ENCODE data around the gene RAB3C. TPM values are rescaled to one million over a fixed set of nuclear protein-coding genes. Genes with fewer than 3 reads are reported as not detected.
"Not testable (repeated sequence)": the region's sequence is repeated elsewhere in the genome, so short reads cannot be mapped to it uniquely, and the experiment has no call there.

Gene RAB3C
- total RNA-seq, 1 donor from 2014 or later, result 2.5 TPM

DNA sequence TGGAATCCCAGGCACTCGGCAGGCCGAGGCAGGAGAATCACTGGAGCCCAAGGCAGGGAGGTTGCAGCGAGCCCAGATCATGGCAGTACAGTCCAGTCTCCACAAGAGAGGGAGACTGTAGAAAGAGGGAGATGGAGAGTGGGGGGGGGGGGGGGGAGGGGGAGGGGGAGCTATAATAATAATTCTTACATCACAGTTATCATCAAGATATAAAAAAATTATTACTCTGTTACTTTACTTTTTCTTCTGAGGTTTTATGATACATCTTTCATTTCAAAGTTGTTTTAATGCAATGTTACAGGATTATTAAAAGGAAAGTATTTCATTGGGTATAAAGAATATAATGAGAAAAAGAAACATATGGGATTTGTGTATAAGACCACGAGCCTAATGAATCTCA is 17.8 kb upstream of the RAB3C start:
- DNase-seq (ENCODE audit: extremely low spot score in 2 of 2), result no peak
- H3K9me3 ChIP-seq, result no peaks in the 10 kb centered on the region
- no peaks in the 10 kb centered on the region for H3K4me1 ChIP-seq
- no peaks in the 10 kb centered on the region for H3K36me3 ChIP-seq
- no peak for TF ChIP-seq POLR2A (IDR thresholded peaks at IDR 0.05)
- TF ChIP-seq, protein P1, sequence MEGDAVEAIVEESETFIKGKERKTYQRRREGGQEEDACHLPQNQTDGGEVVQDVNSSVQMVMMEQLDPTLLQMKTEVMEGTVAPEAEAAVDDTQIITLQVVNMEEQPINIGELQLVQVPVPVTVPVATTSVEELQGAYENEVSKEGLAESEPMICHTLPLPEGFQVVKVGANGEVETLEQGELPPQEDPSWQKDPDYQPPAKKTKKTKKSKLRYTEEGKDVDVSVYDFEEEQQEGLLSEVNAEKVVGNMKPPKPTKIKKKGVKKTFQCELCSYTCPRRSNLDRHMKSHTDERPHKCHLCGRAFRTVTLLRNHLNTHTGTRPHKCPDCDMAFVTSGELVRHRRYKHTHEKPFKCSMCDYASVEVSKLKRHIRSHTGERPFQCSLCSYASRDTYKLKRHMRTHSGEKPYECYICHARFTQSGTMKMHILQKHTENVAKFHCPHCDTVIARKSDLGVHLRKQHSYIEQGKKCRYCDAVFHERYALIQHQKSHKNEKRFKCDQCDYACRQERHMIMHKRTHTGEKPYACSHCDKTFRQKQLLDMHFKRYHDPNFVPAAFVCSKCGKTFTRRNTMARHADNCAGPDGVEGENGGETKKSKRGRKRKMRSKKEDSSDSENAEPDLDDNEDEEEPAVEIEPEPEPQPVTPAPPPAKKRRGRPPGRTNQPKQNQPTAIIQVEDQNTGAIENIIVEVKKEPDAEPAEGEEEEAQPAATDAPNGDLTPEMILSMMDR (IDR thresholded peaks at IDR 0.05), result no peak
- no peak for TF ChIP-seq POLR2AphosphoS5 (IDR thresholded peaks at IDR 0.05; ENCODE audit: insufficient read depth in 1 of 2, low read depth in 1 of 2)
- no peak overlapping the region for H3K4me3 ChIP-seq
- H3K27me3 ChIP-seq, result no peaks in the 10 kb centered on the region
- no peak overlapping the region for H3K27ac ChIP-seq
- intact Hi-C loops (cut with DNase I), result no loop called here

DNA sequence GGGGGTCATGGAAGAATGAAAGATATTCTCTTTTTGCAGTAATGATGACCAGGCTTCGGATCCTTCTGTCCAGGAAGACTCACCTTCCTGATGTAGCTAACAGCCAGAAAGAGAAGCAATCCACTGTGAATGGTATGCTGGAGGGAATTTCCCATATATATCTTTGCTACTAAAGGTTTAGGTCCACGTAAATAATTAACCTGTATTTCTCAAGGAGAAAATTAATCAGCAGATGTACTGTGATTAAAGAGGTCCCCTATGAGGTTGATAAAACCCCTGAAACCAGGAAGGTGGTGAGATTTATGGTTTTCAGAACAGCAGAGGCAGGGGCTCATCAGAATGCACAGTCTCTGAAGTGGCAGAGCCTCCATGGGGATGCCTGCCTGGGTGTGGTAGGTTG is 11.4 kb upstream of the RAB3C start:
- no peak for TF ChIP-seq POLR2A (IDR thresholded peaks at IDR 0.05)
- TF ChIP-seq, protein P1 (IDR thresholded peaks at IDR 0.05), result no peak
- intact Hi-C loops (cut with DNase I), result no loop called here
- no peak for DNase-seq (ENCODE audit: extremely low spot score in 2 of 2)

DNA sequence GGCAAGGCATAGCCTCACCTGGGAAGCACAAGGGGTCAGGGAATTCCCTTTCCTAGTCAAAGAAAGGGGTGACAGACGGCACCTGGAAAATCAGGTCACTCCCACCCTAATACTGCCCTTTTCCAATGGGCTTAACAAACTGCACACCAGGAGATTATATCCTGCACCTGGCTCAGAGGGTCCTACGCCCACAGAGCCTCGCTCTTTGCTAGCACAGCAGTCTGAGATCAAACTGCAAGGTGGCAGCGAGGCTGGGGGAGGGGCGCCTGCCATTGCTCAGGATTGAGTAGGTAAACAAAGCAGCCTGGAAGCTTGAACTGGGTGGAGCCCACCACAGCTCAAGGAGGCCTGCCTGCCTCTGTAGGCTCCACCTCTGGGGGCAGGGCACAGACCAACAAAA is 9.9 kb upstream of the RAB3C start:
- H3K27ac ChIP-seq; DNase-seq (ENCODE audit: extremely low spot score in 2 of 2); H3K4me1 ChIP-seq; H3K4me3 ChIP-seq; H3K36me3 ChIP-seq; intact Hi-C loops (cut with DNase I); H3K27me3 ChIP-seq; H3K9me3 ChIP-seq: not testable (repeated sequence)

More for the DNA sequence above, 11.4 kb upstream of the RAB3C start:
- H3K4me1 ChIP-seq, result no peaks in the 10 kb centered on the region
- H3K27me3 ChIP-seq, result no peaks in the 10 kb centered on the region
- H3K27ac ChIP-seq, result no peak overlapping the region
- H3K4me3 ChIP-seq, result no peak overlapping the region
- H3K36me3 ChIP-seq, result no peaks in the 10 kb centered on the region
- H3K9me3 ChIP-seq, result no peaks in the 10 kb centered on the region

DNA sequence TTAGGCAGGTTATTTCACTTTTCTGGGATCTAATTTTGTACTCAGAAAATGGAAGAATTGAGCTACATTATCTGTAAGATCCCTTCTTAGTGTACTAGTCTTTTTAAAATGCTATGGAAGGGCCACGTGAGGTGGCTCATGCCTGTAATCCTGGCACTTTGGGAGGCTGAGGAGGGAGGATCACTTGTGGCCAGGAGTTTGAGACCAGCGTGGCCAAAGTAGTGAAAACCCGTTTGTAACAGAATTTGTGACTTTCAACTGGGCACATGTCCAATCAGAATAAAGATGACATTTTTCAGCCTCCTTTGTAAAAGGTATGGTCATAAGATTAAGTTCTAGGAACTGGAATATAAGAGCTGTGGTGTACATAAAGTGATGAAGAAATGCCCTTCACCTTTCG is 3.1 kb upstream of the RAB3C start:
- TF ChIP-seq POLR2A (IDR thresholded peaks at IDR 0.05) (no peak), POLR2AphosphoS5 (IDR thresholded peaks at IDR 0.05; ENCODE audit: insufficient read depth in 1 of 2, low read depth in 1 of 2) (no peak)
- TF ChIP-seq, protein P1 (IDR thresholded peaks at IDR 0.05), result no peak
- H3K27me3 ChIP-seq, result no peaks in the 10 kb centered on the region
- H3K4me3 ChIP-seq, result no peak overlapping the region
- no peak for DNase-seq (ENCODE audit: extremely low spot score in 2 of 2)
- no peaks in the 10 kb centered on the region for H3K9me3 ChIP-seq
- H3K27ac ChIP-seq, result no peak overlapping the region
- peaks cover 18% of the 10 kb centered on the region for H3K4me1 ChIP-seq
- no peaks in the 10 kb centered on the region for H3K36me3 ChIP-seq
- intact Hi-C loops (cut with DNase I), result loop anchor here (10.0 kb wide), 1 partner anchor 1575 kb away; no protein-coding TSS in a partner anchor

DNA sequence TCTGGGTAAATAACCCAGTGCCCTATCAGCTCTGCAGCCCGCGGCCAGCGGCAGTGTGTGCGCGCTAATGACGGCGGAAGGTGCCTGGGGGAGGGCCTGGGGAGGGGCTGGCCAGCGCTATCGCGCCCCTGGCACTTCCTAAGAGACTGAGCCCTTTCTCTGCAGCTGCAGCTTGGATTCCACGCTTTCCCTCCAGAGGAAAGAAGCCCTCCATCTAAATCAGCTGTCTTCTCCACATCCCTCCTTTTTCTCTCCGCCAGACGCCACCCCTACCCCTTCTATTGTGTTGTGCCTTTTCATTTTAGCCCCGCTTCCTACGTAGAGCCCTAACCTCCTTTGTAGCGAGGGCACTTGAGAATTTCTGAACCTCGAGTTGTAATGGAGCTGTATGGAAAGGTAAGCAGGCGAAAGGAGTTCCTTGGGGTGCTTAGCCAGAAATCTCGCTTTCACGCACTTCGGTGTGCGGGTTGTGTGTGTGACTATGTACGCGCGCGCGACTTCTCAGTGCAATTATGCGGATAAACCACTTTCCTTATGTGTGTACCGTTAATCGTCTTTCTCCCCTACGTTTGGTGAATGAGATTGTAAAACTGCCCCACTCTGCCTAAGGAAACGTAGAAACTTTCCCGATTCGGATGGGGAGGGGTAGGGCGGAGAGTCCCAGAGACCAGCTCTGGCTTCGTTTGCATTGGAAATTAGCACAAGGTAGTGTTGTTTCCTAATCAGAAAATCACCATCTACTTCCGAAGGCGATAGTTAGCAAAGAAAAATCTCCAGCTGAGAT is 664 bp upstream of the RAB3C start:
- H3K27ac ChIP-seq, result no peak overlapping the region
- peaks cover 18% of the 10 kb centered on the region for H3K4me1 ChIP-seq
- H3K4me3 ChIP-seq, result peak overlapping the region; percentile 24 to 40
- H3K27me3 ChIP-seq, result no peaks in the 10 kb centered on the region
- DNase-seq (ENCODE audit: extremely low spot score in 2 of 2), result no peak
- intact Hi-C loops (cut with DNase I), result loop anchor here (10.0 kb wide), 1 partner anchor 1573 kb away; no protein-coding TSS in a partner anchor
- H3K36me3 ChIP-seq, result no peaks in the 10 kb centered on the region
- TF ChIP-seq, protein P1 (IDR thresholded peaks at IDR 0.05), result no peak
- TF ChIP-seq POLR2AphosphoS5 (IDR thresholded peaks at IDR 0.05; ENCODE audit: insufficient read depth in 1 of 2, low read depth in 1 of 2) (no peak), POLR2A (IDR thresholded peaks at IDR 0.05) (no peak)
- no peaks in the 10 kb centered on the region for H3K9me3 ChIP-seq

Data from vagina (tissue), 2 donors.